Measurements from ENCODE around the gene PDP2.

GRCh38 chr16:66851166-66851964 lies 28.9 kb upstream of the PDP2 start:
- TF ChIP-seq CTCF (conservative IDR thresholded peaks at IDR 0.05; ENCODE audit: low read length) = no peak
- TF ChIP-seq EZH2phosphoT487 (IDR thresholded peaks at IDR 0.05; ENCODE audit: borderline replicate concordance, low read depth, low read length) = no peak

All from OCI-LY7 (cell line).